Measurements from ENCODE around the gene LYRM1. TPM values are rescaled to one million over a fixed set of nuclear protein-coding genes. Genes with fewer than 3 reads are reported as not detected.

The LYRM1 gene
- total and polyA plus RNA-seq, 12 donors, result 37.4 to 69.4 (median 53.4) TPM

GRCh38 chr16:20910781-20911321 lies 10.3 kb downstream of the LYRM1 start:
- intact Hi-C loops (cut with DNase I), result loop anchor here in 2 of 10 donors (10.0 kb wide), 2 partner anchors 64 to 164 kb away; no protein-coding TSS in a partner anchor
- DNase-seq, result no peak
- Histone ChIP-seq H3K27ac (peak overlapping the region; percentile 20 to 88 (median 67)), H3K27me3 (no peaks in the 10 kb centered on the region), H3K4me1 (peaks cover 12 to 92% (median 36%) of the 10 kb centered on the region in 9 donors), H3K9me3 (no peaks in the 10 kb centered on the region), H3K4me3 (no peak overlapping the region), H3K36me3 (no peaks in the 10 kb centered on the region)
- TF ChIP-seq CTCF (IDR thresholded peaks at IDR 0.05), result no peak
- peak; percentile 37 to 83 (median 68) for ATAC-seq
- 29 to 50% methylated on average over 2 of the region's 2 CpGs for WGBS, 2 donors

GRCh38 chr16:20911361-20911760 lies 10.8 kb downstream of the LYRM1 start:
- no peak for DNase-seq
- intact Hi-C loops (cut with DNase I), result loop anchor here in 2 of 10 donors (10.0 kb wide), 2 partner anchors 63 to 163 kb away; no protein-coding TSS in a partner anchor
- Histone ChIP-seq H3K9me3 (no peaks in the 10 kb centered on the region), H3K27ac (peak overlapping the region; percentile 20 to 88 (median 67)), H3K4me1 (peaks cover 8 to 90% (median 36%) of the 10 kb centered on the region in 9 donors), H3K4me3 (no peak overlapping the region), H3K36me3 (peaks cover 0 to 4% (median 0%) of the 10 kb centered on the region in 9 donors), H3K27me3 (no peaks in the 10 kb centered on the region)
- 61 to 69% methylated on average over 1 of the region's 1 CpG for WGBS, 2 donors
- no peak for TF ChIP-seq CTCF (IDR thresholded peaks at IDR 0.05)
- no peak for ATAC-seq

- DNase-seq, result no peak
- Histone ChIP-seq H3K4me3 (no peak overlapping the region), H3K36me3 (peaks cover 0 to 15% (median 0%) of the 10 kb centered on the region in 9 donors), H3K4me1 (peaks cover 0 to 80% (median 38%) of the 10 kb centered on the region in 9 donors), H3K27ac (peak overlapping the region in 1 of 10 donors; percentile 70), H3K9me3 (no peaks in the 10 kb centered on the region), H3K27me3 (no peaks in the 10 kb centered on the region)
- TF ChIP-seq CTCF (IDR thresholded peaks at IDR 0.05), result no peak
- no peak for ATAC-seq
- intact Hi-C loops (cut with DNase I), result loop anchor here in 3 of 10 donors (5.0 to 10.0 kb wide), 3 partner anchors 59 to 159 kb away; no protein-coding TSS in a partner anchor
- 81 to 89% methylated on average over 10 of the region's 10 CpGs for WGBS, 2 donors
These were observed 15.7 kb downstream of the LYRM1 start for GRCh38 chr16:20916289-20916688.

- 84 to 98% methylated on average over 4 of the region's 4 CpGs for WGBS, 2 donors
- no peaks in the 10 kb centered on the region for H3K9me3 ChIP-seq
- TF ChIP-seq CTCF (IDR thresholded peaks at IDR 0.05), result no peak
- DNase-seq (no peak), ATAC-seq (no peak)
- H3K36me3 ChIP-seq, result peaks cover 0 to 17% (median 0%) of the 10 kb centered on the region in 9 donors
- no peak overlapping the region for H3K4me3 ChIP-seq
- H3K27me3 ChIP-seq, result no peaks in the 10 kb centered on the region
- peaks cover 0 to 74% (median 31%) of the 10 kb centered on the region in 9 donors for H3K4me1 ChIP-seq
- peak overlapping the region in 1 of 10 donors; percentile 70 for H3K27ac ChIP-seq
- intact Hi-C loops (cut with DNase I), result loop anchor here in 3 of 10 donors (5.0 to 10.0 kb wide), 3 partner anchors 58 to 158 kb away; no protein-coding TSS in a partner anchor
These were observed 16.4 kb downstream of the LYRM1 start for GRCh38 chr16:20916942-20917341.

Data from heart right ventricle (tissue), 16 donors.